ACC112 (cell line): ENCODE results near the gene KBTBD4.
A peak's percentile ranks its signal among the peaks of the same experiment; 100 is the strongest.
"Not testable (repeated sequence)": the region's sequence is repeated elsewhere in the genome, so short reads cannot be mapped to it uniquely, and the experiment has no call there.

ENCODE experiments used
- H2AFZ ChIP-seq: fragments of 200-600 bp; sonication (generic); one replicate; pipeline ENCODE4 v1.6.0; 2017; ENCODE audit warnings: antibody characterized with exemption, low read length; ENCODE audit not compliant: unreplicated experiment
- H3K27ac ChIP-seq: fragments of 200-600 bp; sonication (generic); 2 replicates; pipeline ENCODE4 v1.5.1; 2014; ENCODE audit warnings: low read depth, mild to moderate bottlenecking, antibody characterized with exemption, low read length, moderate library complexity
- H3K27me3 ChIP-seq: fragments of 200-600 bp; sonication (generic); 2 replicates; pipeline ENCODE4 v1.6.1; 2014; ENCODE audit warnings: mild to moderate bottlenecking, antibody characterized with exemption, low read length, moderate library complexity, mixed read lengths; ENCODE audit not compliant: insufficient read depth
- H3K36me3 ChIP-seq: fragments of 200-600 bp; sonication (generic); 2 replicates; pipeline ENCODE4 v1.6.1; 2016; ENCODE audit warnings: mild to moderate bottlenecking, antibody characterized with exemption, low read length, moderate library complexity, mixed read lengths; ENCODE audit not compliant: insufficient read depth
- H3K4me1 ChIP-seq: fragments of 200-600 bp; sonication (generic); one replicate; pipeline ENCODE4 v1.6.1; 2016; ENCODE audit warnings: low read length, mixed read lengths; ENCODE audit not compliant: insufficient read depth, unreplicated experiment, control insufficient read depth
- H3K4me3 ChIP-seq: fragments of 200-600 bp; sonication (generic); 2 replicates; pipeline ENCODE4 v1.5.1; 2014; ENCODE audit warnings: mild to moderate bottlenecking, low read depth, low read length
- H3K79me2 ChIP-seq: fragments of 200-600 bp; sonication (generic); one replicate; pipeline ENCODE4 v1.6.0; 2016; ENCODE audit warnings: low read length; ENCODE audit not compliant: control insufficient read depth, unreplicated experiment, insufficient read depth

The KBTBD4 gene

DNA sequence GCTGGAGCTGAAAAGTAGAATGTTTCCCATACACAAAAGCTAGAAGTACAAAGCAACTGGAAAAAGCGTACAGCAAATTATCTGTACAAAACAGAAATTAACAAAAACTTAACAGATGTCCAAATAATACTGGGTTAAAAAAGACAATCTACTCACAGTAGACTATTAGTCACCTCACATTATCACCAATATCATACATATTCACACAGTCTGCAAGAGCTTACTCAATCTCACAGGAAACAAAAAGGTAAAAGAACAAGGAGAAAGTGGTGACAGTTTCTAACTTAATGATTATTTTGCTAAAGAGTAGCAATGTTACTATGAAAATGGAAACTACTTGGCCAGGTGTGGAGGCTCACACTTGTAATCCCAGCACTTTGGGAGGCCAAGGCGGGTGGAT is 37.7 kb downstream of the KBTBD4 start:
- peak overlapping the region; percentile 56; the same call in 1 of the 2 replicates for H3K27ac ChIP-seq
- H3K79me2 ChIP-seq: peaks cover 86% of the 10 kb centered on the region
- H3K4me3 ChIP-seq: no peak overlapping the region
- peaks cover 32% of the 10 kb centered on the region for H3K4me1 ChIP-seq
- no peaks in the 10 kb centered on the region for H3K36me3 ChIP-seq
- H2AFZ ChIP-seq: no peak overlapping the region
- no peaks in the 10 kb centered on the region for H3K27me3 ChIP-seq

DNA sequence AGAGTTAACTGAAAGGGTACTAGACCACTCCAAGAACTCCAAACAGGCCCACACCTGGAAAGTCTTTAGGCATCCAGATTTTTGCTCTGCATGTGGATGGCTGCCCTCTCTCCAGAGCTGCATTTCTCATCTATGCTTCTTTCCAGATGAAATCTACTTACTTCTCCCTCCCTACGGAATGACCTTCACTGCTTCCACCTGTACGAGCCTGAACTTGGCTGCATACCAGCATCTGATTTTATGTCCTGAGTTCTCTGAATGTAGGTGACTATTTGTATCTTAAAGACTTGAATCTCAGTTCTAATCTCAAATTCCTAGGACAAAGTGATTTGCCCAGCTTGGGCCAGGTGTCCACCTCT is 39.1 kb downstream of the KBTBD4 start:
- Histone ChIP-seq H3K79me2 (peaks cover 88% of the 10 kb centered on the region), H3K4me3 (peak overlapping the region; percentile 51), H3K27ac (peak overlapping the region; percentile 52), H3K4me1 (peaks cover 36% of the 10 kb centered on the region), H2AFZ (no peak overlapping the region), H3K27me3 (no peaks in the 10 kb centered on the region), H3K36me3 (no peaks in the 10 kb centered on the region)

DNA sequence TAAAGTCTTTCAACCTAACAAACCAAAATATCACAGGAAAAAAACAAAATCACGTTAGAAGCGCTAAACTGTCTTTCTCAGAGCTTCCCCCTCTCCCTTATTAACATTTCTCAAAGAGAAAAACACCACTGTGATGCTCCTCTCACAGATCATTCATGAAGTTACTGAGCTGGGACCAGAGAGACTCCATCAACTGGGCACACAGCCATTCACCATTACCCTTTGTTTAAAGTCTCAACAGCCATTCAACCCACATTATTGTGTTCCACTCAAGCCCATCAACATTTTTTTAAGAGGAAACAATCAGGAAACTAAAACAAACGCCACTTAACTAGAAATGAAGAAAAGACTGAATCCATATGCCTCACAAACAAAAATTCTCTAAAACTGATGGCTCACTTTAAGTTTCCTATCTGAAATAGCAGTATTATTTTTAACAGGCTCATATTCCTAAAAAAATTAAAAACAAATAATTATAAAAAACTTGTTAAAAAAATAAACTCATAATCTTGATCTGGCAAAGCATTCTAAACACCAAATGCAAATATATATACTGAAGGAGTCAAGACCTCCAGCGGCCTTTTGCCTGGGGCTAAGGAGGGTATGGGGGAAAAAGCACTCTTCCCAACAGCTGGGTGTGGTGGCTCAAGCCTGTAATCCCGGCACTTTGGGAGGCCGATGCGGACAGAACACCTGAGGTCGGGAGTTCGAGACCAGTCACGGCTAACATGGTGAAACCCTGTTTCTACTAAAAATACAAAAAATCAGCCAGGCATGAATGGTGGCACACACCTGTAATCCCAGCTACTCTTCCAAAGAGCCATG is 39.8 kb downstream of the KBTBD4 start:
- Histone ChIP-seq H3K27ac (peak overlapping the region; percentile 52), H3K27me3 (no peaks in the 10 kb centered on the region), H3K36me3 (no peaks in the 10 kb centered on the region), H3K4me3 (0 out of 2 replicates have a peak overlapping the region, but pooled peaks have one; percentile 51), H2AFZ (no peak overlapping the region), H3K4me1 (peaks cover 40% of the 10 kb centered on the region), H3K79me2 (peaks cover 88% of the 10 kb centered on the region)

DNA sequence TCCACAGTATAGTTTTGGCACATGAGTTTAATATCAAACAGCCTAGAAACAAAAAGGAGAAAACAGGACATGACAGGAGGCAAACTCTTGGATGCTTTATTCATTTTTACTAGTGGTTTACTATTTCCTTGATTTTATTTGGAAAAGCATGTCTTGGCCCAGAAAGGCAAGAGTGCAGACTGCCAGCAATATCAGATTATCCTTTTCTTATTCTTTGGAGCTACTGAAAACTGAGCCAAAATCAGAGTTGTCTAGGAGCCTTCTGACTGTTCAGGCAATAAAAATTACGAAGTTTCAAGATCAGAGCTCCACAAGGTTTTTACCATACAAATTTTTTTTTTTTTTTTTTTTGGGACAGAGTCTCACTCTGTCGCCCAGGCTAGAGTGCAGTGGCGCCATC is 41.9 kb downstream of the KBTBD4 start:
- Histone ChIP-seq H3K27ac (no peak overlapping the region), H3K4me3 (no peak overlapping the region), H3K36me3 (no peaks in the 10 kb centered on the region), H2AFZ (no peak overlapping the region), H3K79me2 (peaks cover 87% of the 10 kb centered on the region), H3K4me1 (peaks cover 55% of the 10 kb centered on the region), H3K27me3 (no peaks in the 10 kb centered on the region)

DNA sequence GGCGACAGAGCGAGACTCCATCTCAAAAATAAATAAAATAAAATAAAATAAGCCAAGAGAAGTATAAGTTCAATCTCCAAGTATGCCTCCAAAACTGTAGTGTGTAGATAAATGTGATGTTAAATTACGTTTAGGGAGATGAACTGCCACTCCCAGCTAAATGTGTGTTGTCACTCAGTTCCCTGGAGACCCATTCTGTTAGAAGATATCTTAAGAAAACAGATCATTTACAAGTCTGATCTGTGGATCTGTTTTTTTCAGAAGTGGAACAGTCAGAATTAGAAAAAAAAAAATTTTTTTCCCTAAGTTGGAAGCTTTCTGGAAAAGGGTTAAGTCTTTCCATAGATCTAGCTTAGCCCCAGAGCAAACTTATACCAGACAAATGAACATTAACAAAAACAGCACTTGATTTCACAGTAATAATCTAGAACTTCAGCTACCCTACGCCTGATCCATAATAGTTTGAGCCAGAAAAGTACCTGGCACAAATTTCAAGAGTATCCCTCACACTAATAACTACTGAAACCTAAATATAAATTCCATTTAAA is 44.0 kb downstream of the KBTBD4 start:
- no peaks in the 10 kb centered on the region for H3K36me3 ChIP-seq
- H2AFZ ChIP-seq: no peak overlapping the region
- H3K79me2 ChIP-seq: peaks cover 97% of the 10 kb centered on the region
- peaks cover 41% of the 10 kb centered on the region for H3K4me1 ChIP-seq
- H3K4me3 ChIP-seq: no peak overlapping the region
- no peaks in the 10 kb centered on the region for H3K27me3 ChIP-seq
- no peak overlapping the region for H3K27ac ChIP-seq

DNA sequence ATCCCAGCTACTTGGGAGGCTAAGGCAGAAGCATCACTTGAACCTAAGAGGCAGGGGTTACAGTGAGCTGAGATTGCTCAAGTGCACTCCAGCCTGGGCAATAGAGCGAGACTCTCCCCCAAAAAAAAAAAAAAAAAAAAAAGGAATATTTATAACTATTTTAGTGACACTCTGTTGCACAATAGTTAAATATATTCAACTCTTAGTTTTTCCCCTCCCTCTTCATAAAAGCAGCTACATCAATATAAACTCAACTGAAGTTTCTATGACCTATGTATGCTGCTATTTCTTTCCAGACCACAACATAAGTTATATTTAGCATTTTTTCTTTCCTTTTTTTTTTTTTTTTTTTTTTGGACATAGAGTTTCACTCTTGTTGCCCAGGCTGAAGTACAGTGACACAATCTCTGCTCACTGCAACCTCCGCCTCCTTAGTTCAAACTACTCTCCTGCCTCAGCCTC is 45.0 kb downstream of the KBTBD4 start:
- H3K79me2 ChIP-seq: peaks cover 97% of the 10 kb centered on the region
- H3K4me3 ChIP-seq: no peak overlapping the region
- peaks cover 31% of the 10 kb centered on the region for H3K4me1 ChIP-seq
- H3K36me3 ChIP-seq: no peaks in the 10 kb centered on the region
- 0 out of 2 replicates have a peak overlapping the region, but pooled peaks have one; percentile 33 for H3K27ac ChIP-seq
- no peaks in the 10 kb centered on the region for H3K27me3 ChIP-seq
- no peak overlapping the region for H2AFZ ChIP-seq

DNA sequence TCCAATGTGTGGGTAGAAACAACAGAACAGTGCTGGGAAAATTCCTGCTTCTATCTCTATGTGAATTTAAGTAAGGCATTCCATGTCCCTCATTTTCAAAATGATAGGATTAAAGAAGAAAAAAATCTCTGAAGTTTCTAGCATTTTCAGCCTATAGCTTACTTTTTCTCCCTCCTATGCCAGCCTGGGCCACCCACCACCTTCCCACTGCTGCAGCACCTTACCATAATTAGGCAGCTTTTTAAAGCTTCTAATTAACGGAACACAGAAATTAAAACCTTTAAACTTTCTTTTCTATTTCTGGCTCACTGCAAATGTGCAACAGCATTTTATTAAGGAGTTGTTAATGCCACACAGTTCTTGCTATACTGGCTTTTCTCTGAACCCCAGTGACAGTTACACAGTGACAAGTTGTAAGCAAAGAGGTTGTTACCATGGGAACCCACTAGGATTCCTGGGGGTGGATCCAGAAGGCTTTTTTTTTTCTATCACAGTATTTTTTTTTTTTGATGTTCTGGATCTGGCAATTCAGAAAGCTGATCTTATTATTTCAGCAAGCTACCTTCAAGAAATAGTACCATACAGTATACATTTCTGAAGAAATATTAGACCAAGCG is 46.1 kb downstream of the KBTBD4 start:
- H3K4me3 ChIP-seq: no peak overlapping the region
- H2AFZ ChIP-seq: no peak overlapping the region
- no peaks in the 10 kb centered on the region for H3K36me3 ChIP-seq
- H3K4me1 ChIP-seq: peaks cover 24% of the 10 kb centered on the region
- H3K27ac ChIP-seq: peak overlapping the region; percentile 64
- peaks cover 98% of the 10 kb centered on the region for H3K79me2 ChIP-seq
- H3K27me3 ChIP-seq: no peaks in the 10 kb centered on the region

DNA sequence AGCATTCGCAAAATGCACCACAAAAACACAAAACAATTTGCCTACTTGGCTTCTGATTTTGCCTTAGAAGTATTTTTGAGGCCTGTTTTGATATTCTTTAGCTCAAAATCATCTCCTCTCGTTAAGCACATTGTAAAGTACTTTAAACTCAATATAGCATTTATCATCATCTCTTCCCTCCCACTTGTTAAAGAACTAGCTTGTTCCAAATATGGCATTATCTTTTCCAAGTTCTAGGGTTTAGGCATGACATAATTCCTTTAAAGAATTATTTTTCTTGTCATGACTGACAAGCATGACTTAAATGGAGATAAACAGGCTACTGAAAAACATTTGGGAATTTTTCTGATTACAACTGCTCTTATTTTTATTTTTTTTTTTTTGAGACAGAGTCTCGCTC is 47.1 kb downstream of the KBTBD4 start:
- no peaks in the 10 kb centered on the region for H3K27me3 ChIP-seq
- peaks cover 98% of the 10 kb centered on the region for H3K79me2 ChIP-seq
- no peak overlapping the region for H3K27ac ChIP-seq
- no peaks in the 10 kb centered on the region for H3K36me3 ChIP-seq
- no peak overlapping the region for H3K4me3 ChIP-seq
- H3K4me1 ChIP-seq: peaks cover 24% of the 10 kb centered on the region
- no peak overlapping the region for H2AFZ ChIP-seq

DNA sequence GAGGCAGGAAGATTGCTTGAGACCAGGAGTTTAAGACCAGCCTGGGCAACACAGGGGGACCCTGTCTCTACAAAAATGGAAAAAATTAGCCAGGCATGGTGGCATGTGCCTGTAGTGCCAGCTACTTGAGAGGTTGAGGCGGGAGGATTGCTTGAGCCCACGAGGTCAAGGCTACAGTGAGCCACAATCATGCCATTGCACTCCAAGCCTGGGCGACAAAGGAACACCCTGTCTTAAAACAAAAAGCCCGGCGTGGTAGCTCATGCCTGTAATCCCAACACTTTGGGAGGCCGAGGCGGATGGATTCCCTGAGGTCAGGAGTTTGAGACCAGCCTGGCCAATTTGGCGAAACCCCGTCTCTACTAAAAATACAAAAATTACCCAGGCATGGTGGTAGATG is 48.0 kb downstream of the KBTBD4 start:
- not testable (repeated sequence) for H2AFZ ChIP-seq, H3K27ac ChIP-seq, H3K4me3 ChIP-seq, H3K36me3 ChIP-seq, H3K27me3 ChIP-seq
- H3K4me1 ChIP-seq: peaks cover 27% of the 10 kb centered on the region
- peaks cover 98% of the 10 kb centered on the region for H3K79me2 ChIP-seq

DNA sequence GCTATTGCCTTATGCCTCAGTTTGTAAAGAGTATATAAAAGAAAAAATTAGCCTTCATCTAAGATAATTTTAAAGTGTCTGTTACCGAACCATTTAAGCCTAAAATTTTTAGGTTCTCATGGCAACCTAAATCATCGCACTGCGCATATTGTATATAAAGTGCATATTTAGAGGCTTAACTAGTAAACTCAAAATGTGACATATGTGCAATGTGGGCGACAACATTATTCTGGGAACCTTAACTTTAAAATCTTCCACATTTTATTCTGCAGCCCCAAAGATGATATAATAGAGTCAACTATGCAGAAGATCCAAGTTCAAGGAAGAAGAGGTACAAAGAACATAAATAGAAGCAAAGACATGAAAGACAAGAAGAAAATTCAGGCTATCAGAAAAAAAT is 48.8 kb downstream of the KBTBD4 start:
- Histone ChIP-seq H2AFZ (no peak overlapping the region), H3K79me2 (peaks cover 98% of the 10 kb centered on the region), H3K36me3 (no peaks in the 10 kb centered on the region), H3K27ac (no peak overlapping the region), H3K27me3 (no peaks in the 10 kb centered on the region), H3K4me1 (peaks cover 33% of the 10 kb centered on the region), H3K4me3 (no peak overlapping the region)
